K562 (cell line): ENCODE measurements around the gene HKDC1. TPM values are rescaled to one million over a fixed set of nuclear protein-coding genes. Genes with fewer than 3 reads are reported as not detected.

Experiments used
- ATF1 ChIP-seq, 2 experiments: fragments of 450-650 bp in 1 of 2; IDR thresholded peaks; 2 replicates each; pipeline ENCODE4 v1.6.1; 2016; ENCODE audit warnings: missing compliant biosample characterization in 1 of 2, missing genetic modification characterization in 1 of 2
- CBFA2T2 ChIP-seq: fragments of 450-650 bp; conservative IDR thresholded peaks from 2 replicates; pipeline ENCODE4 v1.6.1; 2017; ENCODE audit warnings: mild to moderate bottlenecking
- CREBBP ChIP-seq: IDR thresholded peaks from one replicate; pipeline ENCODE4 v1.6.1; 2012; ENCODE audit warnings: low read depth, mild to moderate bottlenecking, control low read depth, inconsistent platforms, low read length
- ESRRA ChIP-seq: fragments of 450-650 bp; IDR thresholded peaks from 2 replicates; pipeline ENCODE4 v1.6.1; 2014; ENCODE audit warnings: low read depth, mild to moderate bottlenecking, moderate library complexity, borderline replicate concordance
- HDAC1 ChIP-seq, 2 experiments: fragments of 450-650 bp; IDR thresholded peaks; 2 replicates each; pipeline ENCODE4 v1.6.1; 2016 to 2017; ENCODE audit warnings: inconsistent platforms in 1 of 2, mild to moderate bottlenecking in 1 of 2, moderate library complexity in 1 of 2
- HLTF ChIP-seq: fragments of 450-650 bp; IDR thresholded peaks from 2 replicates; pipeline ENCODE4 v1.6.1; 2016
- ID3 ChIP-seq, 2 experiments: fragments of 250-450 bp in 1 of 2; fragments of 450-650 bp in 1 of 2; sonication (Bioruptor Pico) in 1 of 2; IDR thresholded peaks; 2 replicates each; pipeline versions ENCODE4 v1.6.1 to v1.8.0; 2016 to 2021; ENCODE audit warnings: mild to moderate bottlenecking in 2 of 2, moderate library complexity in 2 of 2, missing compliant biosample characterization in 1 of 2, missing genetic modification characterization in 1 of 2
- IFI16 ChIP-seq: fragments of 250-450 bp; sonication (Bioruptor Pico); IDR thresholded peaks from 2 replicates; pipeline ENCODE4 v2.1.2; 2022; ENCODE audit warnings: mild to moderate bottlenecking, inconsistent platforms
- KAT8 ChIP-seq: fragments of 450-650 bp; IDR thresholded peaks from 2 replicates; pipeline ENCODE4 v1.6.1; 2016; ENCODE audit warnings: low read depth, mild to moderate bottlenecking
- MTA3 ChIP-seq: fragments of 450-650 bp; formaldehyde crosslinking; IDR thresholded peaks from 2 replicates; pipeline ENCODE4 v1.6.1; 2017; ENCODE audit warnings: mild to moderate bottlenecking, borderline replicate concordance
- NR2C1 ChIP-seq, 2 experiments: fragments of 450-650 bp; IDR thresholded peaks; 2 replicates each; pipeline ENCODE4 v1.6.1; 2017; ENCODE audit warnings: mild to moderate bottlenecking in 2 of 2, antibody characterized with exemption in 1 of 2, inconsistent platforms in 1 of 2, missing compliant biosample characterization in 1 of 2, missing genetic modification characterization in 1 of 2
- PKNOX1 ChIP-seq: fragments of 450-650 bp; IDR thresholded peaks from 2 replicates; pipeline ENCODE4 v1.6.1; 2016
- RAD51 ChIP-seq: fragments of 450-650 bp; IDR thresholded peaks from 2 replicates; pipeline ENCODE4 v1.7.1; 2016; ENCODE audit warnings: low read depth, mild to moderate bottlenecking, borderline replicate concordance
- SOX6 ChIP-seq: fragments of 450-650 bp; IDR thresholded peaks from 2 replicates; pipeline ENCODE4 v1.6.1; 2014; ENCODE audit warnings: mild to moderate bottlenecking
- TOE1 ChIP-seq, 2 experiments: fragments of 450-650 bp in 1 of 2; sonication (generic) in 1 of 2; formaldehyde crosslinking in 1 of 2; IDR thresholded peaks; 2 replicates each; pipeline versions ENCODE4 v1.7.1 to v1.8.0; 2016 to 2022; ENCODE audit warnings: borderline replicate concordance in 2 of 2, mild to moderate bottlenecking in 2 of 2, antibody characterized with exemption in 1 of 2, inconsistent platforms in 1 of 2, low read depth in 1 of 2, missing genetic modification reagents in 1 of 2, moderate library complexity in 1 of 2
- USF1 ChIP-seq: sonication (generic); formaldehyde crosslinking; IDR thresholded peaks from 2 replicates; pipeline ENCODE4 v1.9.0; 2022; ENCODE audit warnings: mild to moderate bottlenecking, missing genetic modification reagents
- YY1 ChIP-seq, 3 experiments: IDR thresholded peaks; 2 replicates each; pipeline ENCODE4 v1.6.1; 2011; ENCODE audit warnings: low read length in 2 of 3, mild to moderate bottlenecking in 2 of 3, moderate library complexity in 2 of 3, borderline replicate concordance in 1 of 3, control low read depth in 1 of 3, low read depth in 1 of 3; ENCODE audit not compliant: insufficient read depth in 3 of 3, insufficient replicate concordance in 2 of 3, control insufficient read depth in 1 of 3, insufficient read length in 1 of 3; ENCODE audit errors: extremely low read depth in 1 of 3
- ZNF134 ChIP-seq: fragments of 250-450 bp; sonication (Bioruptor Pico); conservative IDR thresholded peaks from 2 replicates; pipeline ENCODE4 v1.4.0; 2020
- ZNF184 ChIP-seq: sonication (generic); formaldehyde crosslinking; IDR thresholded peaks from 2 replicates; pipeline ENCODE4 v1.5.0; 2020; ENCODE audit warnings: missing genetic modification reagents
- polyA plus RNA-seq, 8 experiments: library from polyadenylated mRNA; depleted of rRNA in 4 of 8; stranded (reverse) in 5 of 8; unstranded in 3 of 8; fragments of >200 nt; fragmentation: Nextera tagmentation in 2 of 8; fragmentation: Illumina TruSeq in 1 of 8; extraction: Ambion mirVana in 2 of 8; extraction: Trizol in 1 of 8; gene quantifications; 2 replicates each; pipeline versions ENCODE4 v1.2.1 to v1.2.3, GENCODE V29; 2011 to 2014; ENCODE audit warnings: inconsistent platforms in 1 of 8, missing spikeins in 1 of 8
- total RNA-seq, 7 experiments: library from RNA; depleted of rRNA in 6 of 7; stranded (reverse); fragments of >200 nt in 6 of 7; fragmentation: Illumina TruSeq in 2 of 7; extraction: Trizol in 2 of 7; gene quantifications; 2 replicates each; pipeline versions ENCODE4 v1.2.1 to v1.2.3, GENCODE V29; 2011 to 2021; ENCODE audit warnings: low replicate concordance in 1 of 7

Gene HKDC1
- total and polyA plus RNA-seq, 9 of the 15 experiments (the other 6 are each of a cell fraction or from before 2014, with no cell fraction given), result 0.04 to 0.22 (median 0.11) TPM; not detected in 5

DNA sequence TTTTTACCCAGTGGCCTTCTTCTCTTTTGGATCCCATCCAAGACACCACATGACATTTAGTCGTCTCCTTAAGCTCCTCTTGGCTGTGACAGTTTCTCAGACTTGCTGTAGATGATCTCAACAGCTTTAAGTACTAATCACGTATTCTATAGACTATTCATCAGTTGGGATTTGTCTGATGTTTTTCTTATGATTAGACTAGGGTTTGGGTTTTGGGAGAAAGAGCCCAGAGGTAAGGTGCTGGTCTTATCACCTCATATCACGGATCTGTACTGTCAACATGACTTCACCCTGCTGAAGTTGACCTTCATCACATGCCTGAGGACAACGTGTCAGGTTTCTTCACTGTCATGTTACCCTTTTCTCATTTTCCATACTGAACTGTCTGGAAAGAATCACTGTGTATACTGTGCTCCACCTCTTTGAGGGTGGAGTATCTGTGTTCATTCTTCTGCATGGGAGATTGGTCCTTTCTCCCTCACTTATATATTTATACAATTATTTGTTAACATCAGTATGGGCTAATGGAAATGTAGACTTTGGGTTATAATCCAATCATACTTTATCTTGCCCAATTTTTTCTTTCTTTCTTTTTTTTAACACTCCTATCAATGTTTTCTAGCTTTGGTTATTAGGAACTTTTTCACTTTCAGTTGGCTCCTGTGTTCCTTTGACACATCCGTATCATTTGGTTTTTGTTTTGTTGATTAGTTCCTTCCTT is 6.4 kb upstream of the HKDC1 start (continued):
- TF ChIP-seq YY1 (IDR thresholded peaks at IDR 0.05; ENCODE audit: borderline replicate concordance in 1 of 3, control insufficient read depth in 1 of 3, extremely low read depth in 1 of 3, insufficient read depth in 3 of 3, insufficient read length in 1 of 3, insufficient replicate concordance in 2 of 3, low read depth in 1 of 3, low read length in 2 of 3) (no peak), ID3 (CRISPR knock-in tag; IDR thresholded peaks at IDR 0.05) (no peak), ID3 (tag; IDR thresholded peaks at IDR 0.05) (peak; percentile 52; the same call in 1 of the 2 replicates), PKNOX1 (peak; percentile 81), ZNF184 (CRISPR knock-in tag) (no peak), HLTF (no peak), ZNF134 (0 out of 2 replicates have a peak, but pooled peaks have one; percentile 61), NR2C1 (IDR thresholded peaks at IDR 0.05) (peak; percentile 63; the same call in 1 of the 2 replicates), NR2C1 (tag; IDR thresholded peaks at IDR 0.05) (peak; percentile 87), IFI16 (CRISPR knock-in tag) (no peak), USF1 (CRISPR knock-in tag) (peak; percentile 55), MTA3 (peak; percentile 50; the same call in 1 of the 2 replicates), KAT8 (no peak), SOX6 (peak; percentile 90), ATF1 (CRISPR knock-in tag; IDR thresholded peaks at IDR 0.05) (no peak), ATF1 (tag; IDR thresholded peaks at IDR 0.05) (peak; percentile 42), TOE1 (IDR thresholded peaks at IDR 0.05; ENCODE audit: borderline replicate concordance) (peak; percentile 65; the same call in 1 of the 2 replicates), TOE1 (CRISPR knock-in tag; IDR thresholded peaks at IDR 0.05; ENCODE audit: borderline replicate concordance, low read depth) (no peak), CBFA2T2 (0 out of 2 replicates have a peak, but pooled peaks have one; percentile 17), RAD51 (peak; percentile 62), CREBBP (no peak), HDAC1 (IDR thresholded peaks at IDR 0.05) (peak in 1 of 2 experiments; percentile 46; a peak in 1 of 4 replicates), ESRRA (peak; percentile 99)
